A549 (cell line): ENCODE measurements around the gene ZSCAN2. TPM values are rescaled to one million over a fixed set of nuclear protein-coding genes. Genes with fewer than 3 reads are reported as not detected.

Source experiments
- ATAC-seq, 2 experiments: fragments of 200-7000 bp in 1 of 2; fragments of >200 bp in 1 of 2; cut with Nextera tagmentation in 1 of 2; cut with Tn5 transposase in 1 of 2; 3 replicates each; pipeline versions ENCODE4 v1.8.0 to v1.9.1; 2018 to 2020; ENCODE audit warnings: mild to moderate bottlenecking in 1 of 2, moderate library complexity in 1 of 2
- CTCF ChIA-PET: fragments of 300-600 bp; sonication (Branson Sonifier 250); formaldehyde crosslinking; extraction: SDS; loops from one replicate; lab custom pipeline; 2021; ENCODE audit warnings: antibody characterized with exemption, inconsistent platforms; lab: Yijun Ruan, JAX
- POLR2A ChIA-PET: fragments of 350-600 bp; formaldehyde crosslinking; extraction: SDS; loops from one replicate; lab custom pipeline; 2021; ENCODE audit warnings: antibody characterized with exemption, inconsistent platforms; lab: Yijun Ruan, JAX
- DNase-seq, 2 experiments: peaks; one replicate each; pipeline versions ENCODE4 v3.0.0 to v3.0.0-alpha.2; 2011 to 2016; ENCODE audit warnings: low read depth in 1 of 2, low spot score in 1 of 2
- FAIRE-seq: peaks from 2 replicates; lab custom pipeline; 2011; peaks lifted over from hg19 to GRCh38; lab: Jason Lieb, UNC
- H3K27ac ChIP-seq, 2 experiments: fragments of >200 bp; sonication (Bioruptor Twin); formaldehyde crosslinking; 3 replicates each; pipeline ENCODE4 v1.5.1; 2016 to 2017
- H3K4me1 ChIP-seq: fragments of >200 bp; sonication (Bioruptor Twin); formaldehyde crosslinking; 3 replicates; pipeline ENCODE4 v1.6.1; 2016
- H3K4me2 ChIP-seq: fragments of >200 bp; sonication (Bioruptor Twin); formaldehyde crosslinking; 3 replicates; pipeline ENCODE4 v1.6.1; 2016
- H3K4me3 ChIP-seq: fragments of >200 bp; sonication (Bioruptor Twin); formaldehyde crosslinking; 3 replicates; pipeline ENCODE4 v1.5.1; 2016
- H3K9me3 ChIP-seq: fragments of >200 bp; sonication (Bioruptor Twin); formaldehyde crosslinking; 3 replicates; pipeline ENCODE4 v1.6.1; 2016
- BHLHE40 ChIP-seq: IDR thresholded peaks from 2 replicates; pipeline ENCODE4 v1.6.1; 2012; ENCODE audit warnings: low read depth, low read length, inconsistent platforms
- CBX8 ChIP-seq: fragments of 200-600 bp; sonication (generic); IDR thresholded peaks from 2 replicates; pipeline ENCODE4 v1.6.1; 2016
- CEBPB ChIP-seq, 2 experiments: fragments of >200 bp in 1 of 2; sonication (Bioruptor Twin) in 1 of 2; formaldehyde crosslinking in 1 of 2; IDR thresholded peaks; 2 replicates each; pipeline ENCODE4 v1.6.1; 2012 to 2016
- CHD2 ChIP-seq: fragments of 150-350 bp; IDR thresholded peaks from 2 replicates; pipeline ENCODE4 v1.6.1; 2014; ENCODE audit warnings: low read length; ENCODE audit not compliant: partially characterized antibody
- FOSB ChIP-seq: fragments of 250-450 bp; sonication (Bioruptor Pico); IDR thresholded peaks from 2 replicates; pipeline ENCODE4 v1.5.0; 2020; ENCODE audit warnings: mild to moderate bottlenecking, moderate library complexity
- FOXS1 ChIP-seq: fragments of 250-450 bp; sonication (Bioruptor Pico); IDR thresholded peaks from 2 replicates; pipeline ENCODE4 v1.5.0; 2020; ENCODE audit warnings: mild to moderate bottlenecking, moderate library complexity
- HEYL ChIP-seq: fragments of 250-450 bp; sonication (Bioruptor Pico); IDR thresholded peaks from 2 replicates; pipeline ENCODE4 v1.8.0; 2021; ENCODE audit warnings: mild to moderate bottlenecking, moderate library complexity
- HOXB5 ChIP-seq: fragments of 250-450 bp; sonication (Bioruptor Pico); IDR thresholded peaks from 2 replicates; pipeline ENCODE4 v1.5.0; 2020; ENCODE audit warnings: mild to moderate bottlenecking, moderate library complexity
- KDM1A ChIP-seq: fragments of 200-600 bp; sonication (generic); IDR thresholded peaks from 2 replicates; pipeline ENCODE4 v1.6.1; 2016; ENCODE audit warnings: low read depth, mild to moderate bottlenecking
- KDM5A ChIP-seq: fragments of 200-600 bp; sonication (generic); IDR thresholded peaks from 2 replicates; pipeline ENCODE4 v1.6.1; 2016; ENCODE audit warnings: antibody characterized with exemption, mild to moderate bottlenecking
- MAFK ChIP-seq: fragments of 450-650 bp; IDR thresholded peaks from 2 replicates; pipeline ENCODE4 v1.6.1; 2014; ENCODE audit not compliant: partially characterized antibody
- MYC ChIP-seq: IDR thresholded peaks from 2 replicates; pipeline ENCODE4 v1.6.1; 2012; ENCODE audit warnings: mild to moderate bottlenecking, inconsistent platforms, low read length, improper control_type of control experiment, borderline replicate concordance
- NFE2L2 ChIP-seq: fragments of 150-350 bp; conservative IDR thresholded peaks from 2 replicates; pipeline ENCODE4 v1.6.1; 2014; ENCODE audit warnings: low read length
- NPAS2 ChIP-seq: fragments of 250-450 bp; sonication (Bioruptor Pico); IDR thresholded peaks from 2 replicates; pipeline ENCODE4 v1.8.0; 2022; ENCODE audit warnings: mild to moderate bottlenecking, moderate library complexity, borderline replicate concordance
- NR3C1 ChIP-seq: fragments of >200 bp; sonication (Bioruptor Twin); formaldehyde crosslinking; IDR thresholded peaks from 3 replicates; pipeline ENCODE4 v1.6.1; 2017
- POLR2A ChIP-seq: IDR thresholded peaks from 2 replicates; pipeline ENCODE4 v1.6.1; 2012; ENCODE audit warnings: mild to moderate bottlenecking, low read length
- RAD21 ChIP-seq, 2 experiments: fragments of >200 bp in 1 of 2; sonication (Bioruptor Twin) in 1 of 2; formaldehyde crosslinking in 1 of 2; IDR thresholded peaks in 1 of 2; conservative IDR thresholded peaks in 1 of 2; 2 replicates in 1 of 2; 3 replicates in 1 of 2; pipeline ENCODE4 v1.6.1; 2012 to 2018; ENCODE audit warnings: inconsistent platforms in 1 of 2
- RNF2 ChIP-seq: fragments of 200-600 bp; sonication (generic); IDR thresholded peaks from 2 replicates; pipeline ENCODE4 v1.6.1; 2016; ENCODE audit warnings: low read depth, mild to moderate bottlenecking, antibody characterized with exemption, moderate library complexity, borderline replicate concordance
- SMC3 ChIP-seq: fragments of >200 bp; sonication (Bioruptor Twin); formaldehyde crosslinking; IDR thresholded peaks from 3 replicates; pipeline ENCODE4 v1.6.1; 2018; ENCODE audit warnings: inconsistent platforms
- TFCP2L1 ChIP-seq: fragments of 250-450 bp; sonication (Bioruptor Pico); IDR thresholded peaks from 2 replicates; pipeline ENCODE4 v1.5.0; 2021; ENCODE audit warnings: mild to moderate bottlenecking
- ZC3H11A ChIP-seq: fragments of 450-650 bp; IDR thresholded peaks from 2 replicates; pipeline ENCODE4 v1.6.1; 2014; ENCODE audit warnings: antibody characterized with exemption, mild to moderate bottlenecking
- ZNF302 ChIP-seq: fragments of 250-450 bp; sonication (Bioruptor Pico); IDR thresholded peaks from 2 replicates; pipeline ENCODE4 v1.9.0; 2021; ENCODE audit warnings: inconsistent platforms, mild to moderate bottlenecking, moderate library complexity
- WGBS: methylation state at CpG from one replicate; pipeline ENCODE4 v1.1.6; 2017; ENCODE audit errors: missing lambda C conversion rate; 5-methylcytosine and 5-hydroxymethylcytosine counted together
- polyA plus RNA-seq, 4 experiments: library from polyadenylated mRNA; depleted of rRNA in 3 of 4; stranded (reverse); fragments of >200 nt; fragmentation: RNase III in 1 of 4; extraction: RNeasy Plus Mini Kit Qiagen cat#74134 plus additional on column Dnase treatment in 1 of 4; gene quantifications; 2 replicates in 3 of 4; 3 replicates in 1 of 4; pipeline ENCODE4 v1.2.3, GENCODE V29; 2011 to 2017
- TF ChIP-seq, protein P1 (sequence below): fragments of >200 bp; sonication (Bioruptor Twin); formaldehyde crosslinking; IDR thresholded peaks from 3 replicates; pipeline ENCODE4 v1.6.1; 2016
- TF ChIP-seq, protein P2 (sequence below): fragments of >200 bp; sonication (Bioruptor Twin); formaldehyde crosslinking; IDR thresholded peaks from 3 replicates; pipeline ENCODE4 v1.5.1; 2016
- TF ChIP-seq, protein P3 (sequence below): IDR thresholded peaks from 2 replicates; pipeline ENCODE4 v1.6.1; 2012
- TF ChIP-seq, protein P4 (sequence below): fragments of 150-350 bp; IDR thresholded peaks from 2 replicates; pipeline ENCODE4 v1.6.1; 2014; ENCODE audit warnings: low read depth, mild to moderate bottlenecking, low read length
- TF ChIP-seq, protein P5 (sequence below): fragments of 250-450 bp; sonication (Bioruptor Pico); IDR thresholded peaks from 2 replicates; pipeline ENCODE4 v1.5.0; 2021; ENCODE audit warnings: mild to moderate bottlenecking, moderate library complexity, borderline replicate concordance

ZSCAN2 gene
- polyA plus RNA-seq, 2 of the 4 experiments (the other 2 are of a cell fraction): 16.5 to 17.5 TPM

DNA sequence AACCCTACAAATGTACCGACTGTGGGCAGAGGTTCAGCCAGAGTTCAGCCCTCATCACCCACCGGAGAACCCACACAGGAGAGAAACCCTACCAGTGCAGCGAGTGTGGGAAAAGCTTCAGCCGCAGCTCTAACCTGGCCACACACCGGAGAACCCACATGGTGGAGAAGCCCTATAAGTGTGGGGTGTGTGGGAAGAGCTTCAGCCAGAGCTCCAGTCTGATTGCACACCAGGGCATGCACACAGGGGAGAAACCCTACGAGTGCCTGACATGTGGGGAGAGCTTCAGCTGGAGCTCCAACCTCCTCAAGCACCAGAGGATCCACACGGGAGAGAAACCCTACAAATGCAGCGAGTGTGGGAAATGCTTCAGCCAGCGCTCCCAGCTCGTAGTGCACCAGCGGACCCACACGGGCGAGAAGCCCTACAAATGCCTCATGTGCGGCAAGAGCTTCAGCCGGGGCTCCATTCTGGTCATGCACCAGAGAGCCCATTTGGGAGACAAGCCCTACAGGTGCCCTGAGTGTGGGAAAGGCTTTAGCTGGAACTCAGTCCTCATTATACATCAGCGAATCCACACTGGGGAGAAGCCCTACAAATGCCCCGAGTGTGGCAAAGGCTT, 20.7 kb downstream of the ZSCAN2 start:
- H3K27ac ChIP-seq: no peak overlapping the region
- H3K4me3 ChIP-seq: no peak overlapping the region
- no peak for DNase-seq
- H3K4me1 ChIP-seq: no peaks in the 10 kb centered on the region
- peaks cover 46% of the 10 kb centered on the region for H3K9me3 ChIP-seq
- H3K4me2 ChIP-seq: no peak overlapping the region
- no peak for ATAC-seq
- WGBS: 85% methylated on average over 15 of the region's 17 CpGs
- no peak for TF ChIP-seq HEYL (CRISPR knock-in tag)
- TF ChIP-seq CBX8: no peak
- TF ChIP-seq KDM5A: no peak
- no peak for TF ChIP-seq ZNF302 (CRISPR knock-in tag)
- TF ChIP-seq FOXS1 (CRISPR knock-in tag): no peak
- TF ChIP-seq TFCP2L1 (CRISPR knock-in tag): no peak
- no peak for TF ChIP-seq BHLHE40
- no peak for TF ChIP-seq POLR2A
- no peak for TF ChIP-seq HOXB5 (CRISPR knock-in tag)
- ChIA-PET CTCF (interaction anchor here (1.0 to 4.2 kb wide), 10 partner anchors 10 to 306 kb away, joined by 3 to 24 read pairs (median 5); partner anchors contain the start of gene WDR73), POLR2A (interaction anchor here (1.0 kb wide), 1 partner anchor 10 kb away, joined by 5 read pairs; no protein-coding TSS in a partner anchor)
- FAIRE-seq: no peak

DNA sequence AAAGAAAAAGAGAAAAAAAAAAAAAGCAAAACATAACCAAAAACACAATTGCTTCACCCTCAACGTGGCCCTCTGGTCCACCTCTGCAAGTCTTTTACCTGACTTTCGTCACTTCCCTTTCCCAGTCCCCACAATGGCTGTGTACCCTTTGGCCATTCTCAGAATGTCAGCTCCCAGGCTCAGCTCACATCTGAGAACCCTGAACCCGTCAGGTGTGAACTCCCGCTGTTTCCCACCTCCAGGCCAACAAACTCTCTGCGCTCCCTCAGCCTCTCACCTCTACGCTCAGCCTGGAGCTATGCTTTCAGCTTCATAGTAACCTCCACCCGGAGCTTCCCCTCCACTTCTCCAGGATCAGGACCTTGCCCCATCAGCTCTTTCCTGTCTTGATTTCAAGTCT, 23.6 kb downstream of the ZSCAN2 start:
- H3K4me1 ChIP-seq: no peaks in the 10 kb centered on the region
- TF ChIP-seq, protein P1, sequence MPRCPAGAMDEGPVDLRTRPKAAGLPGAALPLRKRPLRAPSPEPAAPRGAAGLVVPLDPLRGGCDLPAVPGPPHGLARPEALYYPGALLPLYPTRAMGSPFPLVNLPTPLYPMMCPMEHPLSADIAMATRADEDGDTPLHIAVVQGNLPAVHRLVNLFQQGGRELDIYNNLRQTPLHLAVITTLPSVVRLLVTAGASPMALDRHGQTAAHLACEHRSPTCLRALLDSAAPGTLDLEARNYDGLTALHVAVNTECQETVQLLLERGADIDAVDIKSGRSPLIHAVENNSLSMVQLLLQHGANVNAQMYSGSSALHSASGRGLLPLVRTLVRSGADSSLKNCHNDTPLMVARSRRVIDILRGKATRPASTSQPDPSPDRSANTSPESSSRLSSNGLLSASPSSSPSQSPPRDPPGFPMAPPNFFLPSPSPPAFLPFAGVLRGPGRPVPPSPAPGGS: no peak
- TF ChIP-seq, protein P2, sequence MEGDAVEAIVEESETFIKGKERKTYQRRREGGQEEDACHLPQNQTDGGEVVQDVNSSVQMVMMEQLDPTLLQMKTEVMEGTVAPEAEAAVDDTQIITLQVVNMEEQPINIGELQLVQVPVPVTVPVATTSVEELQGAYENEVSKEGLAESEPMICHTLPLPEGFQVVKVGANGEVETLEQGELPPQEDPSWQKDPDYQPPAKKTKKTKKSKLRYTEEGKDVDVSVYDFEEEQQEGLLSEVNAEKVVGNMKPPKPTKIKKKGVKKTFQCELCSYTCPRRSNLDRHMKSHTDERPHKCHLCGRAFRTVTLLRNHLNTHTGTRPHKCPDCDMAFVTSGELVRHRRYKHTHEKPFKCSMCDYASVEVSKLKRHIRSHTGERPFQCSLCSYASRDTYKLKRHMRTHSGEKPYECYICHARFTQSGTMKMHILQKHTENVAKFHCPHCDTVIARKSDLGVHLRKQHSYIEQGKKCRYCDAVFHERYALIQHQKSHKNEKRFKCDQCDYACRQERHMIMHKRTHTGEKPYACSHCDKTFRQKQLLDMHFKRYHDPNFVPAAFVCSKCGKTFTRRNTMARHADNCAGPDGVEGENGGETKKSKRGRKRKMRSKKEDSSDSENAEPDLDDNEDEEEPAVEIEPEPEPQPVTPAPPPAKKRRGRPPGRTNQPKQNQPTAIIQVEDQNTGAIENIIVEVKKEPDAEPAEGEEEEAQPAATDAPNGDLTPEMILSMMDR: no peak
- no peak for TF ChIP-seq ZC3H11A
- TF ChIP-seq SMC3: no peak
- TF ChIP-seq CHD2: no peak
- TF ChIP-seq KDM1A: no peak
- no peak for TF ChIP-seq ZNF302 (CRISPR knock-in tag)
- TF ChIP-seq, protein P3, sequence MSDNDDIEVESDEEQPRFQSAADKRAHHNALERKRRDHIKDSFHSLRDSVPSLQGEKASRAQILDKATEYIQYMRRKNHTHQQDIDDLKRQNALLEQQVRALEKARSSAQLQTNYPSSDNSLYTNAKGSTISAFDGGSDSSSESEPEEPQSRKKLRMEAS: no peak
- TF ChIP-seq NPAS2: no peak
- TF ChIP-seq, protein P4, sequence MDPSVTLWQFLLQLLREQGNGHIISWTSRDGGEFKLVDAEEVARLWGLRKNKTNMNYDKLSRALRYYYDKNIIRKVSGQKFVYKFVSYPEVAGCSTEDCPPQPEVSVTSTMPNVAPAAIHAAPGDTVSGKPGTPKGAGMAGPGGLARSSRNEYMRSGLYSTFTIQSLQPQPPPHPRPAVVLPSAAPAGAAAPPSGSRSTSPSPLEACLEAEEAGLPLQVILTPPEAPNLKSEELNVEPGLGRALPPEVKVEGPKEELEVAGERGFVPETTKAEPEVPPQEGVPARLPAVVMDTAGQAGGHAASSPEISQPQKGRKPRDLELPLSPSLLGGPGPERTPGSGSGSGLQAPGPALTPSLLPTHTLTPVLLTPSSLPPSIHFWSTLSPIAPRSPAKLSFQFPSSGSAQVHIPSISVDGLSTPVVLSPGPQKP: no peak
- no peak for TF ChIP-seq RAD21 (conservative IDR thresholded peaks at IDR 0.05 in 1 of 2, IDR thresholded peaks at IDR 0.05 in 1 of 2)
- TF ChIP-seq MAFK: no peak
- TF ChIP-seq, protein P5, sequence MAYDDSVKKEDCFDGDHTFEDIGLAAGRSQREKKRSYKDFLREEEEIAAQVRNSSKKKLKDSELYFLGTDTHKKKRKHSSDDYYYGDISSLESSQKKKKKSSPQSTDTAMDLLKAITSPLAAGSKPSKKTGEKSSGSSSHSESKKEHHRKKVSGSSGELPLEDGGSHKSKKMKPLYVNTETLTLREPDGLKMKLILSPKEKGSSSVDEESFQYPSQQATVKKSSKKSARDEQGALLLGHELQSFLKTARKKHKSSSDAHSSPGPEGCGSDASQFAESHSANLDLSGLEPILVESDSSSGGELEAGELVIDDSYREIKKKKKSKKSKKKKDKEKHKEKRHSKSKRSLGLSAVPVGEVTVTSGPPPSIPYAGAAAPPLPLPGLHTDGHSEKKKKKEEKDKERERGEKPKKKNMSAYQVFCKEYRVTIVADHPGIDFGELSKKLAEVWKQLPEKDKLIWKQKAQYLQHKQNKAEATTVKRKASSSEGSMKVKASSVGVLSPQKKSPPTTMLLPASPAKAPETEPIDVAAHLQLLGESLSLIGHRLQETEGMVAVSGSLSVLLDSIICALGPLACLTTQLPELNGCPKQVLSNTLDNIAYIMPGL (CRISPR knock-in tag): no peak
- no peak for TF ChIP-seq MYC
- no peak for TF ChIP-seq NFE2L2
- TF ChIP-seq NR3C1: no peak
- no peak for TF ChIP-seq FOSB (CRISPR knock-in tag)
- no peak for TF ChIP-seq RNF2
- no peak for TF ChIP-seq CEBPB (IDR thresholded peaks at IDR 0.05)
- TF ChIP-seq CBX8: no peak
- no peak overlapping the region for H3K4me3 ChIP-seq
- ChIA-PET CTCF (interaction anchor here (0.6 to 4.2 kb wide), 8 partner anchors 14 to 1197 kb away, joined by 3 to 24 read pairs (median 4); partner anchors contain the start of gene WDR73), POLR2A (no interaction called here)
- DNase-seq (no peak), FAIRE-seq (no peak), ATAC-seq (no peak; a peak in 1 of 6 replicates)
- H3K27ac ChIP-seq: no peak overlapping the region
- peaks cover 43% of the 10 kb centered on the region for H3K9me3 ChIP-seq
- H3K4me2 ChIP-seq: no peak overlapping the region
- WGBS: 94% methylated on average over 7 of the region's 7 CpGs
